Stimulated activated CD8-positive, alpha-beta memory T cell treated with anti-CD3 and anti-CD28 coated beads, Interleukin-15, amount 100 ng/mL, for 4 hours (primary cell): ENCODE results near the gene STK32C.

ENCODE experiments used
- DNase-seq, 2 donors: peaks; one replicate each; pipeline ENCODE4 v3.0.0-alpha.2; 2020; ENCODE audit warnings: low read depth in 2 of 2

The STK32C gene

DNA sequence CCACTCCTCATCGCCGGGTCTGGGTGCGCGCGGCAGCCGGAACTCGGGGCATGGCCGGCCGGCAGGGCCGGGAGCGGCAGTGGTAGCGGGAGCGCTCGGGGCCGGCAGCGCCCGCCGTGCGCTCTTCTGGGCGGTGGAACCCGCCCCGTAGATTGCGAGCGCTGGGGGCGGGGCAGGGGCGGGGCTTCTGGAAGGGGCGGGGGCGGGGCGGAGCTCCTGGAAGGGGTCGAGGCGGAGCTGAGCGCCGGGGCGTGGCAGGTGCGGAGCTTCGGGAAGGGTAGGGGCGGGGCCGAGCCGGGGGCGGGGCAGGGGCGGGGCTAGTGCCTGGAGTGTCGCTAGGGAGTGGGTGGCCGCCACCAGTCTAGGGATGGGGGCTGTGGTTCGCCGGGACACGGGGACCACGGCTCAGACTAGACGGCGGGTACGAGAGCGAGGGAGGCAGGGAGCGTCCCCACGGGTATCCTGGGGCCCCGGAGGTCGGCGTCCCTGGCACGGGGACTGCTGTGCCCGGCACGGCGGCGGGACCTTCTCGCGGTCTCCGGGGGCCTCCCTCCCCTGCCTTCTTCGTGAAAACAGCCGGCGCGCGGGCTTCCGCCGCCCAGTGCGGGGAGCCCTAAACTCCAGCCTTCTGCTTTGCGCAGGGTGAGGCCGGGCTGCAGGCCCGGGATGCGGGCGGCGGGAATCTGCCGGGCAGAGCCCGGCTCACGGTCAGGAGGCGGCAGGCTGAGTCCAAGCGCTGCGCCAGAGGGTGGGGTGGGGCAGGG lies at the start of gene STK32C:
Gene STK32C, minus strand, starts transcription at position 128 of the 764 bp plus-strand sequence. Its CDS starts 117 bp downstream, at position 11.
- DNase-seq: peak; percentile 81

DNA sequence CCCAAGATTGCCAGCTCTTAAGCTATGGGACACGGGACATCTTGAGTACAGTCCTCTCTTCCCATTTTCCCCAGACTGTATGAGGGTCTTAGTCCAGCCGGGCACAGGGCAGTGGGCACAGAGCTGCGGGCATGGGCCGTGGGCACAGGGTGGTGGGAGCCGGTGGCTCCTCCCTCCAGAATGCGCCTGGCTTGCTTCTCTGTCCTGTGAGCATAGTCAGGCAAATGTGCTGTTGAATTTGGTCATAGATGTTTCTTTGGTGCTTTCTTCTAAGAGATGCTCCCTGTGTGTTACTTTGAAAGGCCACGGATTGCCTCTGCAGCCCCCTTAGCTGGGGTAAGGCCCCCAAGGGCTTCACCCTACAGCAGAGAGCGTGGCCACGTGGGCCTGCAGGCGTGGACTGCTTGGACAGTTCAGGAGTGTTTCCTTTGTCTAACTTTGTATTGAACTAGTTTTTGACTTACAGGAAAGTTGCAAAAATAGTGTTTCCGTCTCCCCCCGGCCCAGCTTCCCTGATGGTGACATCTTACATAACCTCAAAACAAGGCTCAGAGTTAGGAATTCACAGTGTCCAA lies 49.0 kb upstream of the STK32C start:
- no peak for DNase-seq

DNA sequence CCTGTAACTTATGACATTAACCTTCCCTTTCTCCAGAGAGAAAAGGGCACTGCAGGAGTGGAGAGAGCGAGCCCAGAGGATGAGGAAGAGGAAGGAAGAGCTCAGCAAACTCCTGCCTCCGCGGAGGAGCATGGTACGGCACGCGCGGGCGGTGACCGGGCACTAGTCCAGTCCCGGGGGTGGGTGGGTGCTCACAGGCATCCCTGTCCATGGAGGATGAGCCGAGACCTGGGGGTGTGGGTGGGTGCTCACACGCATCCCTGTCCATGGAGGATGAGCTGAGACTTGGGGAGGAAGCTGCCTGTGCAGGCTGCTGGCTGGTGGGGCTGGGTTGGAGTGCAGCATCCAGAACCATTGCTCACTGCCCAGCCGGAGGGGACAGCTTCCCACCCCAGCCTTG lies 48.0 kb upstream of the STK32C start:
- no peak for DNase-seq

DNA sequence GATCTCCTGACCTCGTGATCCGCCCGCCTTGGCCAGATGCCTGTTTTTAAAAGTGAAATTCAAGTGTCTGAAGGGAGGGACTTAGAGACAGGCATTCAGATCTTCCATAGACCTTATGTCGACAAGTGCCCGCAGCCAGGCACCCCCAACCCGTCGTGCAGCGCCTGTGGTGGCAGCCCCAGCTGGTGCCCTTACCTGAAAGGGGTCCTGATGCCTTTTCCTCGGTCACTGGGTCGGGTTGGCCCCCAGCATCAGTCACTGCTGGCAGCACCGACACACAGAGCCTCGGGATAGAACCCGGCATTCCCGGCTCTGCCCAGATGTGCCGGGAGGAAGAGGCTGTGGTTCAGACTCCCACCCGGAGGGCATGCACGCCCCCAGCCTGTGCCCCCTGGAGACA lies 47.5 kb upstream of the STK32C start:
- no peak for DNase-seq

DNA sequence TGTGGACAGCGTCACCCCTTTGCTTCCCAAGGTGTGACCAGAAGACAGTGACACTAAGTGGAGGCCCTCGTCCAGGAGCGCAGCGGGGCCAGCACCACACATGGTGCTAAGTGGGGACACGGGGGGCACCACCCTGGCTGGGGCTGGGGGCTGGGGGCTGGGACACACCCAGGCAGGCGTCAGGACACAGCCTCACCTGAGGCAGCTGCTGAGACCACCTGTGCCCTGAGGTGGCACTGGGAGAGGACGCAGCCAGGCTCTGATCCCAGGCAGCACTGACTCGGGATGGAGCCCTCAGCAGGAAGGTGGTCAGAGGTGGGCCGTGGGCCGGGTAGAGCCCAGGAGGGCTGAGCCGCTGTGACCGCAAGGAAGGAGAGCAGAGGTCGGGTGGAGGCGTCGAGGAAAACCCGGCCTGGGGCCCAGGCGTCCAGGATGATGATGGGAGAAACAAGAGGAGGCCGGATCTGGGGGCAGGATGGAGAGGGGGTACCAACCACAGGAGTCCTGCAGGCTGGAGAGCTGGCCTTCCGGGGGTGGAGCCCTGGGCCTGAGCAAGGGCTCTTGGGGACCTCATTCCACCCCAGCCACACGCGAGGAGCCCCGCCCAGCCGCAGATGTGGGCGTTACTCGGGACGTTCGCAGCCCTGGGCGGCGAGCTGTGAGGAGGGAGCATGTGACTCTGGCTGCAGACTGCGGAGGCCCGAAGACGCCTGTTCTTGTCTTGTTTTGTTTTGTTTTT lies 46.8 kb upstream of the STK32C start:
- no peak for DNase-seq

DNA sequence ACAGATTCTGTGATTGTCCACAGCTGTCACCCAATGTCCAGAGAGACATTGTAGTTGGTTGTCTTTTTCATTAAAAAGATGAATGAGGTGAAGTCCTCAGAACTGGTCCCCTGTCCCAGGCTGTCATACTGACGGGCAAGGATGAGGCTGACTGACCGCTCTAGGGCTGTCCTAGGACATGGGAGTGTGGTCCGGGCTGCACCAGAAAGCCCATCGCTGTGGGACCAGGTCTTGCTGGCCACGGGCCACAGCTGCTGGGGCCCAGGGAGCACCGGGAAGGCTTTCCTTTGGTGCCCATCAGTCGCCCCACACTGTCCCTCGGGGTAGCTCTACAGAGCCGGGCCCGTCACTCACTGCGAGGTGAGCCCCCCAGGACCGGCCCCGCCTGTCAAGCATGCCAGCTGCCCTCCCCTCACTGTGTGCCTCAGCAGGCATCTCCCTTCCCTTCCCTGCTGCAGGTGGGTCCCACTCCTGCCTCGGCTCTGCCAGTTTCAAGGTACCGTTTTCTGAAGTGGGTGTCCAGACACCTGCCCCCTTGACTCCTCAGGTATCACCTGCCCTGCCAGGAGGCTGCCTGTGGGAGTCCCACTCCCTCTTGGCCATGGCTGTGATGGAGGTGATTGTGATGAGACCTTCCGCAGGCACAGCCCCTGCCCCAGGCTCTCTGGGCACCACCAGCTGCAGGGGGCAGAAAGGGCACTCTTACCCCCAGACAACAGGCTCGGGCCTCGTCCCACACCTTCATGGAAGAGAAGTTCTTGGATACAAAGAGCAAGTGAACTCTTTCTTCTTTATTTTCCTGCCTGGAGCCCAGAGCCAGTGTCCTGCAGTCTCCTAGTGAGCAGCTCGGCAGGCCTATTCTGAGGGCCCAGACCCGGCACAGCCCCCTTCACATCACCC lies 46.0 kb upstream of the STK32C start:
- DNase-seq: no peak

DNA sequence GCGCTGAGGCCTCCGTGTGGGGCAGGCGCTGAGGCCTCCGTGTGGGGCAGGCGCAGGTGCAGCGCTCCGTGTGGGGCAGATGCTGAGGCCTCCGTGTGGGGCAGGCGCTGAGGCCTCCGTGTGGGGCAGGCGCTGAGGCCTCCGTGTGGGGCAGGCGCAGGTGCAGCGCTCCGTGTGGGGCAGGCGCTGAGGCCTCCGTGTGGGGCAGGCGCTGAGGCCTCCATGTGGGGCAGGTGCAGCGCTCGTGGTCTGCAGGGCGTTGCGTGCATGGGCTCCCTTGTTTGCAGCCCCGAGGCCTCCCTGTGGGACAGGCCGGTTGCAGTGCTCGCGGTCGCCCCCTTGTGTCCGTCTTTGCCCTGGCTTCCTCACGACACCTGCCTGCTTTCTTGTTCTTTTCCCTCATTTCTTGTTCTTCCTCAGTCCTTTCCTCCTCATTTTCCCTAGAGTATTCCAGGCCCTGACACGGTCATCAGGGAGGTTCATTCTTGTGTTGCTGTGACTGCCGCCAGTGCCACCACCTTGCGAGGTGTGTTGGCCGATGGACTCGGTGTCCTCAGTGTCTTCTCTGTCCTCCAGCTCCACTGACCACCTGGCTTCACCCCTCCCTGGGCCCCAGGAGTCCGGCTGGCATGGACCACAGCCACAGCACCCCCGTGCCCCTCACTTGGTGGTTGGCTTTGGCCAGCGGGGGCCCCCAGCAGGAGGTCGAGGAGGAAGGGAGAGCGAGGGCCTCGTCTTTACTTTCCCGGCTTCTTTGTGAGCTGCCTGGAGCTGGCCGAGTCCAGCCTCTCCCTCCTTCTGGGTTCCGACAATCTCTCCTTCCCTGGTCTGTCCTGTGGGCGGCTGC lies 44.9 kb upstream of the STK32C start:
- DNase-seq: peak; percentile 25 to 29

DNA sequence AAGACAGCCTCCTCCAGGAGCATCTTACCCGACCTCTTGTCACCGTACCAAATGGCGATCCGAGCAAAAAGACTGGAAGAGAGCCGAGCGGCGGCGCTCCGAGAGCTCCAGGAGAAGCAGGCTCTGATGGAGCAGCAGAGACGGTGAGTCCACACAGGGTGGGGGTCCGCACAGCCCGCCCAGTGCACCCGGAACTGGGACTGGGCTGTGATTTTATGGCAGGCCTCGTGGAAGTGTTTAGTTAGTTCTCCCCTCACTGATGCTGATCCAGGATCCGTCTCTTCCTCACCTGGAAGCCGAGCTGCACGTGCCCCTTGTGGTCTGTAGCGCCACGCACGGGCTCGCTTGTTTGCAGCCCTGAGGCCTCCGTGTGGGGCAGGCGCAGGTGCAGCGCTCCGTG lies 43.9 kb upstream of the STK32C start:
- no peak for DNase-seq

DNA sequence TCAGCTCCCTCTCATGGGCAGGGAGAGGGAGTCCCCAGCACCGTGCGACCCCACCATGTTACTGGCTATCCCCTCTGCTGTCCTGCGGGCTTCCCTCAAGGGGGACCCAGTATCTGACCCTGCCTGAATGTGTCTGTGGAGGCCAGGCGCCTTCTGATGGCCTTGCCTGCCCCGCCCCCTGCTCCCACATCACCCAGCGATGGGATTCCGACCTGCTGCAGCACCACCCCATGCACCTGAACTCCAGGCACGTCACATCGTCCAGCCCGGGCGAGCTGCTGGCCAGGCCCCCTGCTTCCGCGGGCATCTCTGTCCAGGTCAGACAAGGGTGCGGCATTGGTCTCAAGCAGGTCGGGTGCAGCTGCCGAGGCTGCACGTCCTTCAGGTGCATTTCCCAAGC lies 43.2 kb upstream of the STK32C start:
- DNase-seq: no peak

DNA sequence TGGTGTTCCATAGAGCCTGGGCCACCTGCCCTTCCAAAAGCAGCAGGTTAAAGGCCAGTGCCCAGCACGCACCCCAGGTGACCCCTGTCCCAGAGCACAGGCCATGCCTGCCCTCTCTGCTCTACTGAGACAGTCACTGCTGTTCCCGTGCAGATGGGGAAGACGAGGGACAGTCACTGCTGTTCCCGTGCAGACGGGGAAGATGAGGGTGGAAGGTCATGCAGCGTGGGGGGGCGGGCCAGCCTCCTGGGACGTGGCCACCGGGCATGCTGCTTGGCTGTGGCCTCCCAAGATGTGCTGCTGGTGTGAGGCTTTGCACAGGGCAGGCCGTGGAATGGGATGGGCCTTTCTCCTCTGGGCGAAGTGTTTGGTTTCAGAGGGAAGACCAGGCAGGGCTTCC lies 42.6 kb upstream of the STK32C start:
- DNase-seq: no peak

DNA sequence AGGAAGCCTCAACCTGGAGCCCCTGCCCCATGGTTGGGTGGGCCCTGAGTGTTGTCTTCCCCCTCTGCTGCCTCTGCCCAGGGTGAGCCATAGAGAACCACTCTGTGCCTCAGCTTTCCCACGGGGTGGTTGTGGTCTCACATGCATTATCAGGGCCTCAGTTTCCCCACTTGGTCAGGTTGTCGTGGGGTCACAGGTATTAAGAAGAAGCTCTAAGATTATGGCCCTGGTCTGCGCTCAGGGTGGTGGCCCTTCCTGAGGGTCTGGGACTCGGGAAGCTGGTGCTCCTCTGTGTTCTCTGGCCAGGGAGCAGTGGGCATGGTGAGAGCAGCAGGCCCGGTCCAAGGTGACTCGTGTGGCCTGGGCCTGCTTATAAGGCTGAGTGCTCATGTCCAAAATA lies 42.0 kb upstream of the STK32C start:
- DNase-seq: no peak

DNA sequence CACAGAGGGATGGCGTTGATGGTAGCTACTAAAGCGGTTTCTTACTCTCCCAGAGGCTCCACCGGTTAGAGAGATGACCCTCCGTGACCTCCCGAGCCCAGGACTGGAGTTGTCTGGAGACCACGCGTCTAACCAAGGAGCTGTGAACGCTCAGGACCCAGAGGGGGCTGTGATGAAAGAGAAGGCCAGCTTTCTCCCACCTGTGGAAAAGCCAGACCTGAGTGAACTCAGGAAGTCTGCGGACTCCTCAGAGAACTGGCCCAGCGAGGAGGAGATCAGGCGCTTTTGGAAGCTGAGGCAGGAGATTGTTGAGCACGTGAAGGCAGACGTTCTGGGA lies 40.1 kb upstream of the STK32C start:
- no peak for DNase-seq

DNA sequence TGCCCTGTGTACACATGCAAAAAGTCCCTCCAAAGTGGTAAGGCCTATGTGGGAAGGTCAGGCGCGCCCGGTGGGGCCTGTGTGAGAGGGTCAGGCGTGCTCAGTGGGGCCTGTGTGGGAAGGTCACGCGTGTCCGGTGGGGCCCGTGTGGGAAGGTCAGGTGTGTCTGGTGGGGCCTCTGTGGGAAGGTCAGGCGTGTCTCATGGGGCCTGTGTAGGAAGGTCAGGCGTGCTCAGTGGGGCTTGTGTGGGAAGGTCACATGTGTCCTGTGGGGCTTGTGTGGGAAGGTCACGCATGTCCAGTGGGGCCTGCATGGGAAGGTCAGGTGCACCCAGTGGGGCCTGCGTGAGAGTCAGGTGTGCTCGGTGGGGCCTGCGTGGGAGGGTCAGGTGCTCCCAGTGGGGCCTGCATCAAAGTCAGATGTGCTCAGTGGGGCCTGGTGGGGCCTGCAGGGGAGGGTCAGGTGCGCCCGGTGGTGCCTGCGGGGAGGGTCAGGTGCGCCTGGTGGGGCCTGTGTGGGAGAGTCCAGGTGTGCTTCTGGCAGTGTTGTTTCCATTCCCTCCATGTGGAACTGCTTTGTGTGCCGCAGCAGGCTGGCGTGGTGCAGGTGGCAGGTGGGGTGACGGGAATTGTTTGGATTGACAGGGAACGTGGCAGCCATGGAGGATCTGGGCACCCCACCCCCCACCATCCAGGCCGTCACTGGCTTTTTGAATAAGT lies 39.6 kb upstream of the STK32C start:
- DNase-seq: no peak

DNA sequence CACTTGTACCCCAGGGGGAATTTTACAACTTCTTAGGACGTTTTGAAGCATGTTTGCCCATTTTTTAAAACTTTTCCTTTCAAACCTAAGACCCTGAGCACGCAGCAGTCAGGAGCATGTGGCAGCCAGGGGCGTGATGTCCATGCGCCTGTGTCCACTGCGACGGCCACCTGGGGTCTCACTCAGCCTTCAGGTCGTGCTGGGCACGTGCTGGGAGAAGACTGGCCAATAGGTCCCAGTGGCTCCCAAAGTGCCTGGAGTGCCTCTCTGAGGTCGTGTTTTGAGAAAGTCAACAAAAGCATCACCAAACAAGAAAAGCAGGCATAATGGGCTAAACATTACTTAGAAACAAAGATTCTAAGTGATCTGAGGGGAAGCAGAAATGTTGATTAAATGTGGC lies 39.1 kb upstream of the STK32C start:
- no peak for DNase-seq

DNA sequence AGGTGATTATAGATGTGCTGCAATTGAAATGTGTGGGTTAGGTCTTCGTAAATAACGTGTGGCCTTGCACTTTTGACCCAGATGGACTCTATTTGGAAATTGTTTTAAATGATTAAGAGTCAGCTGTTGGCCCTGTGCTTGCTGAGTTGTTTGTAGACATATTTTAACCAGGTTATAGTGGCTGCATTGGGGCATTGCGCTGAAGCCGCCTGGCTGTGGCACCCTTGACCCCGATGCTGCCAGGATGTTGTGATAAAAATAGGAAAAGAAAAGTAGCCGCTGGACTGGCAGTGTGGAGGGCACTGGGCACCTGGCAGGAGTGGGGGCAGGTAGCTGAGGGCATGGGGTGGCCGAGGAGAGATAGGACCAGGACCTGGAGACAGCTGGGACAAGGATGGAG lies 37.6 kb upstream of the STK32C start:
- no peak for DNase-seq

DNA sequence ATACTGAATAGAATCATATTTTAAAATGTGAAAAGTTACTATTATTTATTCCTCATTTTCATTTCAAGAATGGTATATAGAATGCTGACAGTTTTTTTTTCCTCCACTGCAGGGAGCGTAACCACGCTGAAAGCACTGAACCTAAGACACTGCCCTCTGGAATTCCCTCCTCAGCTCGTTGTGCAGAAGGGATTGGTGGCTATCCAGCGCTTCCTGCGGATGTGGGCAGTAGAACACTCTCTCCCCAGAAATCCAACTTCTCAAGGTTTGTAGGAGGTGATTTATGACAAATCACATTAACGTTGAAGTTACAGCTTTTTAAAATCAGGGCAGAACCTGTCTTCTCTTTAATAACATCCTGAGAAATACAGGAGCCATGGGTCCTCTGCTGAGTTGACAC lies 36.6 kb upstream of the STK32C start:
- DNase-seq: no peak

DNA sequence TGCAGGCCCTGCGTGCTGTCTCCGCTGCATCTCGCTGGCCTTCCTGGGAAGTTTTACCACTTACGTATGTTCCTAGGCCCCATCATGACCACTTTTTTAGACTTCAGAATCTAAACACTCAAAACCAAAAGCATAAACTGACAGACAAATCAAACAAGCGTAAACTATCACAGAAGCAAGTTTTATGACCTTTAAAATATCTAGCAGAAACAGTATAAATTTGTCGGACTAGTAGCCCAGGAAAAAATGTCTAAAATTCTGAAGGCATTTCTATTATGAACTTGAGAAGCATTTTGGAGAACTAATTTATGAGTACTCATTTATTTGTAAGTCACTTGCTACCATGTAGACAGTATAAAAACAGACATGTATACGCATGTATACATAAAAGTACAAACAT lies 34.8 kb upstream of the STK32C start:
- DNase-seq: no peak

DNA sequence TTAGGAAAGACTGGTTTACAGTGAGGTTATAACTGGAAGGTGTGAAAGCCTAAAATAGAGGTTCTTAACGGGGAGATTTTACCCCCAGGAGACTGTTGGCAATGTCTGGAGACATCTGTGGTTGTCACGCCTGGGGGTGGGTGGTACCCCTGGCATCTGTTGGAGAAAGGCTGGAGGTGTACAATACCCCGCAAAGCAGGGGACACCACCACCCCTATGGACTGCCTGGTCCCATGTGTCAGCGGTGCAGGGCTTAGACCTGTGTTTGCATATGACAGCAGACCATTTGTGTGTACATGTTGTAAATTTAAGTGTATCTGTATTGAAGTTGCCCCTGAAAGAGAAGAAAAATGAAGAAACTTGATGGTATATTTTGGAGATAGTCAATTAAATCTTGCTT lies 34.0 kb upstream of the STK32C start:
- DNase-seq: no peak

DNA sequence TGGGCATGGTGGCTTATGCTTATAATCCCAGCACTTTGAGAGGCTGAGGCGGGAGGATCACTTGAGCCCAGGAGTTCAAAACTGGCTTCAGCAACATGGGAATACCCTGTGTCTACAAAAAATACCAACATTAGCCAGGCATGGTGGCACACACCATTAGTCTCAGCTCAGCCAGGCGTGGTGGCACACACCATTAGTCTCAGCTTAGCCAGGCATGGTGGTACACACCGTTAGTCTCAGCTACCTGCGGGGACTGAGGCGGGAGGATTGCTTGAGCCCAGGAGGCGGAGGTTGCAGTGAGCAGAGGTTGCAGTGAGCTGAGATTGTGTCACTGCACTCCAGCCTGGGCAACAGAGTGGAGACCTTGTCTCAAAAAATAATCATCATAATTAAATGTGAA lies 33.3 kb upstream of the STK32C start:
- no peak for DNase-seq

DNA sequence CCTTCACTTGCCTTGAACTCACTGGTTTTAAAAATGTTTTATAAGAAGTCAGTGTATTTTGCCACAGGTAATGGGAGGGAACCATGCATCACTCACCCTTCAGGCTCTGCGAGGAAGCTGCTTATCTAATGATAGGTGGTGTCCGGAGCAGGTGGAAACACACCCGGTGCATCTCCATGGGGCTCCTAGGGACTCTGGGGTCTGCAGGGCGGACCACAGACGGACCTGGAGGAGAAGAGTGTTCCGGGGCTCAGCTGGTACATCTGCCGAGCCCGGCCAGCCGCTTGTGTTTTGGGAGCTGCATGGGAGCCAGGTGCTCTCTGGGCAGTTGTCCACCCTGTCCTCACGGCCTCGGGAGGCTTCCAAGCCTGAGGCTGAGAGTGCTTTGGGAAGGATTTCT lies 31.5 kb upstream of the STK32C start:
- no peak for DNase-seq

DNA sequence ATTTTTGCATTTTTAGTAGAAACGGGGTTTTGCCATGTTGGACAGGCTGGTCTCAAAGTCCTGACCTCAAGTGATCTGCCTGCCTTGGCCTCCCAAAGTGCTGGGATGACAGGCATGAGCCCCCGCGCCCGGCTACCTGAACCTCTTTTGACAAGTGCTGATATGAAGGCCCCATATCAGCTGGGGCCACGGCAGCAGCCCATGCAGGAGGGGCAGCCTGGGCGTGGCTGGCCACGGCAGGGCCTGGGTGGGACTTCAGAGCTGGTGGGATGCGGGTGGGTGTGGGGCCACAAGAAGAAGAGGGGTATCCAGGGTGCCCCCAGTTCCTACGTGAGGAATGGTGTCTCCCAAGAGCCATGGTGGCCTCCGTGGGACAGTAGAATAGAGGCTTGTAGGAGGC lies 31.1 kb upstream of the STK32C start:
- DNase-seq: no peak
